Measurements from ENCODE around the gene TAGAP. TPM values are rescaled to one million over a fixed set of nuclear protein-coding genes. Genes with fewer than 3 reads are reported as not detected.
A peak's percentile ranks its signal among the peaks of the same experiment; 100 is the strongest.

The TAGAP gene
- total and polyA plus RNA-seq, 9 of the 15 experiments (the other 6 are each of a cell fraction or from before 2014, with no cell fraction given) = 0.07 TPM; not detected in 8

GRCh38 chr6:159013229-159013628 lies 31.6 kb downstream of the TAGAP start (continued):
- no peak for TF ChIP-seq ZNF609 (CRISPR knock-in tag; IDR thresholded peaks at IDR 0.05; ENCODE audit: borderline replicate concordance)
- TF ChIP-seq ZNF197 (CRISPR knock-in tag; IDR thresholded peaks at IDR 0.05; ENCODE audit: low read depth) = no peak
- TF ChIP-seq ATF7 (IDR thresholded peaks at IDR 0.05) = peak; percentile 62; the same call in 1 of the 2 replicates
- TF ChIP-seq UBTF (IDR thresholded peaks at IDR 0.05; ENCODE audit: borderline replicate concordance in 1 of 2, low read depth in 2 of 2, low read length in 2 of 2) = no peak
- TF ChIP-seq ZZZ3 (IDR thresholded peaks at IDR 0.05) = no peak
- no peak for TF ChIP-seq FOXA3 (CRISPR knock-in tag; conservative IDR thresholded peaks at IDR 0.05 in 1 of 2, IDR thresholded peaks at IDR 0.05 in 1 of 2)
- peak; percentile 59; the same call in 1 of the 2 replicates for TF ChIP-seq L3MBTL2 (IDR thresholded peaks at IDR 0.05)
- TF ChIP-seq CEBPZ (IDR thresholded peaks at IDR 0.05; ENCODE audit: borderline replicate concordance, low read depth, low read length) = no peak
- no peak for TF ChIP-seq CCAR2 (IDR thresholded peaks at IDR 0.05; ENCODE audit: low read depth, low read length)
- no peak for TF ChIP-seq HDGF (IDR thresholded peaks at IDR 0.05)
- no peak for TF ChIP-seq POLR2AphosphoS2 (IDR thresholded peaks at IDR 0.05; ENCODE audit: low read length)
- no peak for TF ChIP-seq MITF (IDR thresholded peaks at IDR 0.05)
- no peak for TF ChIP-seq HNRNPUL1 (IDR thresholded peaks at IDR 0.05; ENCODE audit: low read length)
- no peak for TF ChIP-seq ZNF354B (CRISPR knock-in tag; IDR thresholded peaks at IDR 0.05)
- TF ChIP-seq NFIX (CRISPR knock-in tag; IDR thresholded peaks at IDR 0.05; ENCODE audit: low read depth) = no peak
- no peak for TF ChIP-seq FOXK2 (conservative IDR thresholded peaks at IDR 0.05 in 1 of 2, IDR thresholded peaks at IDR 0.05 in 1 of 2; ENCODE audit: low read depth in 2 of 2)
- no peak for TF ChIP-seq HDAC6 (IDR thresholded peaks at IDR 0.05; ENCODE audit: low read depth, low read length)
